Neural progenitor cell (in vitro differentiated cells): ENCODE data around the gene ZNF133. TPM values are rescaled to one million over a fixed set of nuclear protein-coding genes. Genes with fewer than 3 reads are reported as not detected.

Experiments used
- DNase-seq: peaks from one replicate; pipeline ENCODE4 v3.0.0-alpha.2; 2016; ENCODE audit warnings: low spot score
- H2AFZ ChIP-seq: fragments of 200-600 bp; sonication (generic); replicated peaks from 2 replicates; pipeline ENCODE4 v1.6.1; 2016; ENCODE audit warnings: antibody characterized with exemption
- H3F3A ChIP-seq: fragments of 200-600 bp; sonication (generic); 2 replicates; pipeline ENCODE4 v1.6.1; 2016; ENCODE audit warnings: antibody characterized with exemption, low read depth
- H3K27ac ChIP-seq: fragments of 200-600 bp; sonication (generic); 2 replicates; pipeline ENCODE4 v1.5.1; 2016; ENCODE audit warnings: mild to moderate bottlenecking
- H3K27me3 ChIP-seq: fragments of 200-600 bp; sonication (generic); 2 replicates; pipeline ENCODE4 v1.6.1; 2016; ENCODE audit warnings: mild to moderate bottlenecking, moderate library complexity
- H3K36me3 ChIP-seq: fragments of 200-600 bp; sonication (generic); 2 replicates; pipeline ENCODE4 v1.5.1; 2016
- H3K4me1 ChIP-seq: fragments of 200-600 bp; sonication (generic); 2 replicates; pipeline ENCODE4 v1.6.1; 2016; ENCODE audit warnings: mixed run types
- H3K4me2 ChIP-seq: fragments of 200-600 bp; sonication (generic); 2 replicates; pipeline ENCODE4 v1.6.1; 2016
- H3K4me3 ChIP-seq: fragments of 200-600 bp; sonication (generic); 2 replicates; pipeline ENCODE4 v1.5.1; 2016
- H3K79me2 ChIP-seq: fragments of 200-600 bp; sonication (generic); 2 replicates; pipeline ENCODE4 v1.6.1; 2016; ENCODE audit warnings: low read depth
- H3K9ac ChIP-seq: fragments of 200-600 bp; sonication (generic); 2 replicates; pipeline ENCODE4 v1.6.1; 2016
- H3K9me3 ChIP-seq: fragments of 200-600 bp; sonication (generic); 2 replicates; pipeline ENCODE4 v1.5.1; 2016; ENCODE audit warnings: low read depth
- H4K20me1 ChIP-seq: fragments of 200-600 bp; sonication (generic); 2 replicates; pipeline ENCODE4 v1.6.1; 2016; ENCODE audit warnings: low read depth
- H3K27ac Mint-ChIP-seq: 3 replicates; pipeline ENCODE4 v1.8.0; 2021; ENCODE audit warnings: mixed read lengths
- H3K27me3 Mint-ChIP-seq: 2 replicates; pipeline ENCODE4 v1.8.0; 2022; ENCODE audit warnings: low read depth, mild to moderate bottlenecking, inconsistent platforms, moderate library complexity, mixed read lengths; ENCODE audit not compliant: insufficient read depth
- H3K36me3 Mint-ChIP-seq: 3 replicates; pipeline ENCODE4 v1.8.0; 2021; ENCODE audit warnings: mixed read lengths
- H3K4me1 Mint-ChIP-seq: 3 replicates; pipeline ENCODE4 v1.8.0; 2021; ENCODE audit warnings: mixed read lengths
- H3K4me3 Mint-ChIP-seq: 3 replicates; pipeline ENCODE4 v1.8.0; 2021; ENCODE audit warnings: mild to moderate bottlenecking, moderate library complexity, mixed read lengths
- H3K9me3 Mint-ChIP-seq: 3 replicates; pipeline ENCODE4 v1.8.0; 2020; ENCODE audit warnings: mixed read lengths
- CTCF ChIP-seq: fragments of 200-600 bp; sonication (generic); IDR thresholded peaks from 2 replicates; pipeline ENCODE4 v1.5.1; 2017; ENCODE audit warnings: antibody characterized with exemption, mild to moderate bottlenecking
- EZH2 ChIP-seq: fragments of 200-600 bp; sonication (generic); IDR thresholded peaks from 2 replicates; pipeline ENCODE4 v1.6.1; 2017; ENCODE audit warnings: antibody characterized with exemption, mild to moderate bottlenecking, moderate library complexity
- EZH2phosphoT487 ChIP-seq: fragments of 200-600 bp; sonication (generic); IDR thresholded peaks from 2 replicates; pipeline ENCODE4 v1.6.1; 2017; ENCODE audit warnings: antibody characterized with exemption
- total RNA-seq: library from RNA; depleted of rRNA; stranded (reverse); fragments of >200 nt; gene quantifications from 2 replicates; pipeline ENCODE4 v1.2.3, GENCODE V29; 2015; ENCODE audit warnings: low replicate concordance

Gene ZNF133
- total RNA-seq, 1 donor from 2014 or later = 24.8 TPM

- no peak overlapping the region for H2AFZ ChIP-seq
- no peaks in the 10 kb centered on the region for H3K27me3 ChIP-seq
- peaks cover 19% of the 10 kb centered on the region for H3K4me1 Mint-ChIP-seq
- no peaks in the 10 kb centered on the region for H3K9me3 Mint-ChIP-seq
- no peak overlapping the region for H3K4me3 Mint-ChIP-seq
- H3K4me1 ChIP-seq = peaks cover 3% of the 10 kb centered on the region
- no peak for DNase-seq
- no peak overlapping the region for H3K27ac Mint-ChIP-seq
- no peak overlapping the region for H3K9ac ChIP-seq
- no peaks in the 10 kb centered on the region for H3K36me3 ChIP-seq
- TF ChIP-seq EZH2 (no peak), EZH2phosphoT487 (no peak), CTCF (no peak)
- no peaks in the 10 kb centered on the region for H4K20me1 ChIP-seq
- no peaks in the 10 kb centered on the region for H3F3A ChIP-seq
- H3K4me2 ChIP-seq = no peak overlapping the region
- H3K27me3 Mint-ChIP-seq = peaks cover 19% of the 10 kb centered on the region
- no peaks in the 10 kb centered on the region for H3K9me3 ChIP-seq
- no peaks in the 10 kb centered on the region for H3K36me3 Mint-ChIP-seq
- no peak overlapping the region for H3K27ac ChIP-seq
- H3K4me3 ChIP-seq = no peak overlapping the region
- H3K79me2 ChIP-seq = no peaks in the 10 kb centered on the region
Observed at GRCh38 chr20:18259730-18260129, 28.6 kb upstream of the ZNF133 start.

GRCh38 chr20:18263723-18264122, 24.6 kb upstream of the ZNF133 start:
- no peak overlapping the region for H3K9ac ChIP-seq
- no peaks in the 10 kb centered on the region for H3K79me2 ChIP-seq
- H3K4me1 ChIP-seq = peaks cover 28% of the 10 kb centered on the region
- no peak overlapping the region for H3K4me2 ChIP-seq
- H4K20me1 ChIP-seq = no peaks in the 10 kb centered on the region
- peaks cover 11% of the 10 kb centered on the region for H3K27me3 Mint-ChIP-seq
- H3K27me3 ChIP-seq = no peaks in the 10 kb centered on the region
- no peaks in the 10 kb centered on the region for H3K9me3 ChIP-seq
- H3F3A ChIP-seq = peaks cover 10% of the 10 kb centered on the region
- no peak overlapping the region for H3K4me3 ChIP-seq
- no peak for DNase-seq
- no peak overlapping the region for H3K4me3 Mint-ChIP-seq
- H3K36me3 Mint-ChIP-seq = no peaks in the 10 kb centered on the region
- H3K27ac Mint-ChIP-seq = no peak overlapping the region
- H3K4me1 Mint-ChIP-seq = peaks cover 44% of the 10 kb centered on the region
- H3K9me3 Mint-ChIP-seq = no peaks in the 10 kb centered on the region
- H3K36me3 ChIP-seq = no peaks in the 10 kb centered on the region
- no peak for TF ChIP-seq EZH2phosphoT487
- no peak for TF ChIP-seq CTCF
- TF ChIP-seq EZH2 = no peak
- H3K27ac ChIP-seq = no peak overlapping the region
- H2AFZ ChIP-seq = no peak overlapping the region

DNA sequence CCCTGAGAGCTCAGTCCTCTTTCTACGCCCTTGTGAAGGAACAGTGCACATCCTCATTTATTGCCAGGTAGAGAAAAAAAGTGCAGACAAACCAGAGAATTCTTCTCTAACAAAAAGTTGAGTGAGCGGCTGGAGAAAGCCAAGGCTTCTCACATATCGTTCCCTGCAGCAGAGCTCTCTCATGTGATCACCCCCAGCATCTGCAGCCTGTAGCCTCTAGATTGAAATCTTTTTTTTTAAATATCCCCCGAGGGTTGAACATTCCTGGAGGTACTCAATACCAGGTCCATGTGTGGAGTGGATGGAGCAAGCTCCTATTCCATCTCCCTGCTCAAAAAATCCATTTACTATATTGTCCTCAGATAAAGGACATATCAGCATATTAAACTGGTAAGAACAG, 22.9 kb upstream of the ZNF133 start:
- Mint-ChIP-seq H3K4me3 (no peak overlapping the region), H3K36me3 (no peaks in the 10 kb centered on the region), H3K27ac (no peak overlapping the region), H3K27me3 (peaks cover 17% of the 10 kb centered on the region), H3K4me1 (peaks cover 51% of the 10 kb centered on the region), H3K9me3 (no peaks in the 10 kb centered on the region)
- Histone ChIP-seq H3F3A (peaks cover 10% of the 10 kb centered on the region), H3K36me3 (no peaks in the 10 kb centered on the region), H3K4me1 (peaks cover 28% of the 10 kb centered on the region), H3K4me3 (no peak overlapping the region), H3K27me3 (no peaks in the 10 kb centered on the region), H3K4me2 (no peak overlapping the region), H3K9me3 (no peaks in the 10 kb centered on the region), H3K9ac (no peak overlapping the region), H3K27ac (no peak overlapping the region), H4K20me1 (no peaks in the 10 kb centered on the region), H2AFZ (no peak overlapping the region), H3K79me2 (no peaks in the 10 kb centered on the region)
- no peak for TF ChIP-seq EZH2phosphoT487
- DNase-seq = no peak

- Mint-ChIP-seq H3K9me3 (peaks cover 4% of the 10 kb centered on the region), H3K27ac (no peak overlapping the region), H3K4me3 (no peak overlapping the region), H3K27me3 (peaks cover 23% of the 10 kb centered on the region), H3K4me1 (peaks cover 53% of the 10 kb centered on the region), H3K36me3 (no peaks in the 10 kb centered on the region)
- Histone ChIP-seq H3F3A (peaks cover 10% of the 10 kb centered on the region), H3K79me2 (no peaks in the 10 kb centered on the region), H3K9me3 (no peaks in the 10 kb centered on the region), H4K20me1 (no peaks in the 10 kb centered on the region), H3K4me2 (no peak overlapping the region), H3K27ac (no peak overlapping the region), H3K27me3 (no peaks in the 10 kb centered on the region), H3K9ac (no peak overlapping the region), H3K4me3 (no peak overlapping the region), H3K36me3 (no peaks in the 10 kb centered on the region), H3K4me1 (peaks cover 28% of the 10 kb centered on the region), H2AFZ (no peak overlapping the region)
- no peak for DNase-seq
- TF ChIP-seq CTCF (no peak), EZH2 (no peak), EZH2phosphoT487 (no peak)
Observed at GRCh38 chr20:18266282-18266681, 22.0 kb upstream of the ZNF133 start.
